Posterior cingulate gyrus (tissue), 11 donors: ENCODE data around the gene FOXB1.

ENCODE experiments used
- DNase-seq, 10 donors: peaks; one replicate each; pipeline versions ENCODE4 v3.0.0 to v3.0.0-alpha.2; 2020 to 2021; ENCODE audit warnings: mixed read lengths in 3 of 10
- intact Hi-C: fragments of 100-400 bp; cut with DNase I; formaldehyde crosslinking; loops from one replicate; pipeline ENCODE4 v1.15.1; 2023

FOXB1 gene

GRCh38 chr15:60012695-60013094, 8.6 kb downstream of the FOXB1 start:
- intact Hi-C loops: no loop called here
- DNase-seq: no peak

DNA sequence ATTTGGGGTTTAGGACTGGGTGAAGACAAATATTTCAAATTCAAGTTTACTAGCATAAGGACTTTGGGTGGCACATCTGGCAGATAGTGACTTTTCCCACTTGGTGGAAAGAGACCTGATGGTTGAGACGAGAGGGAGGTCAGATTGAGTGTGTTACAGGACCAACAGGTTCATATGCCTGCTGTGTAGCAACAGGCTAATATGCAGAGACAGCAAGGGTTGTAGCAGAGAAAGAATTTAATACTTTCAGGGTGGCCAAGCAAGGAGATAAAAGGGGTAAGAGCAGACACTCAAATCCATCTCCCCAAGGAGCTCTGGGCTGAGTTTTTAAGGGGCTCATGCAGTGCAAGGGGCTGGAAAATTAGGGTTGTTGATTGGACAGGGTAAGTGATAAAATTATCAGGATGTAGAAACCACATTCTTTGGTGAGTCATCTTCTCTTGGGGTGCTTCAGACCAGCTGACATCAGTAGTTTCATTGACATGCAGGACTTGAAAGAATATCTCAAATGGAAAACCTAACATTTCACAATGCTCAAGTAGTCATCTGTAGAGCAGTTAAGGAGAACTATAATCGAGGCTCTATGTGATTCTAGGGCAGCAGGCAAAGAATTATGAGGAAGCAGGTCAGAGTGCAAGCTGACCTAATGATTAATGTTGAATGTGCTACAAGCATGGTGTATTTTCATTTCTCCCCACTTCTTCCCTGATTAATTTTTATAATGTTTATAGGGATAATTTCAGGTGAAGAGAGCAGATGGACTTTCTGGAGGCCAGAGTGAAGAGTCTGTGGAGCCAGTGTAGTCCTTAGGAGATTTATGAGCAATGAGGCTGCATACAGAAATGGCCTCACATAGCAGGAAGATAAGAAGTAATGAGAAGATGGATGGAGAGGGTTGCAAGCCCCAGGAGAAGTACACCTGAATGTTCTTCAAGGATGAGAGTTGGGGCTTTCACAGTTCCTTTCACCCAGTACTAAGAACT, 13.7 kb downstream of the FOXB1 start:
- intact Hi-C loops: no loop called here
- DNase-seq: no peak

DNA sequence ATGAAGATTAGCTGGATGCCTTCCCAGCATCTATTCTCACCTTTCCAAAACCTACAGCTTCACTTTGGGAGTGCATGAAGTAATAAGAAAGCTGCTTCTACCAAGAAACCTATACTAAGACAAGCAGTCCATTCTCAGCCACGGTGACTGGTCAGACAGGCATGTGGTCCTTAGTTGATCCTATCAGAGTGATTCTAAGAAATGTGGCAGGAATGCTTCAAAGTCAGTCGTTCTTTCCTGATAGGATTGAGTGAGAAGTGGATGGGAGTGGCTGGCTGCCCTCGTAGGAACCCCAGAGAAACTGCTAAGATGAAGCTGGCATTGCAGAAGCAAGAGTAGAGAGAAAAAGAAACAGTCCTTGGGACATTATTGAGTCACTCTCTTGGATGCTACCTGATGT, 16.6 kb downstream of the FOXB1 start:
- intact Hi-C loops: no loop called here
- no peak for DNase-seq

- intact Hi-C loops: no loop called here
- no peak for DNase-seq
Measured at GRCh38 chr15:60021589-60022378, 17.7 kb downstream of the FOXB1 start.

- no peak for DNase-seq
- intact Hi-C loops: no loop called here
Measured at GRCh38 chr15:60022379-60022741, 18.2 kb downstream of the FOXB1 start.

GRCh38 chr15:60026555-60026954, 22.4 kb downstream of the FOXB1 start:
- no peak for DNase-seq
- intact Hi-C loops: no loop called here

DNA sequence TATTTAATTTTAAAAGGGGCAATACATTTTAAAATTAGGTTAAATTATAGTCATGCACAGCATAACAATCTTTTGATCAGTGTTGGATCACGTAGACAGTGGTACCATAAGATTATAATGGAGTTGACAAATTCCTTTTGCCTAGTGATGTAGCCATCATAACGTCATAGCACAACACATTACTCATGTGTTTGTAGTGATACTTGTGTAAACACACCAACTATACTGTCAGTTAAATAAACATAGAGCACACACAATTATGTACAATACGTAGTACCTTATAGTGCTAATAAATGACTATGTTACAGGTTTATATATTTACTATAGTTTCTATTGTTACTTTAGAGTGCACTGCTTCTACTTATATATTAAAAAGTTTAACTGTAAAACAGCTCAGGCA, 31.2 kb downstream of the FOXB1 start:
- intact Hi-C loops: no loop called here
- no peak for DNase-seq

DNA sequence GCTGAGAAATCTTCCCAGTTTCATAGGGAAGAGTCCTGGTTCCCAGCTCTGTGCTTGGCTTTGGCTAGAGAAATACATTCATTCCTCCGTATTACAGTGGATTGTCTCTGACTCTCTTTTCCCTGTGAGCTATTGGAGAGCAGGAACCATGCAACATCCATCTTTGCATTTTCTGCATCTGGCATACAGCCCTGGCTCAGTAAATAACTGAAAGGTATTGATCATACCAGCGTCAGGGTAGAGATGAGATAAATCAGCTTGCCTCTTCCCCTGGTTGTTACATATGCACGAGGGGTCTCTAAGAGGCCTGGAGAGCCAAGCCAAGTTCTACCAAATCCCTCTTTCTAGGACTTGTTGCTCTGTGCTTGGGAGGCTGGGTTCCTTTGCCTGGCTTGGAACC, 35.2 kb downstream of the FOXB1 start:
- intact Hi-C loops: no loop called here
- no peak for DNase-seq

DNA sequence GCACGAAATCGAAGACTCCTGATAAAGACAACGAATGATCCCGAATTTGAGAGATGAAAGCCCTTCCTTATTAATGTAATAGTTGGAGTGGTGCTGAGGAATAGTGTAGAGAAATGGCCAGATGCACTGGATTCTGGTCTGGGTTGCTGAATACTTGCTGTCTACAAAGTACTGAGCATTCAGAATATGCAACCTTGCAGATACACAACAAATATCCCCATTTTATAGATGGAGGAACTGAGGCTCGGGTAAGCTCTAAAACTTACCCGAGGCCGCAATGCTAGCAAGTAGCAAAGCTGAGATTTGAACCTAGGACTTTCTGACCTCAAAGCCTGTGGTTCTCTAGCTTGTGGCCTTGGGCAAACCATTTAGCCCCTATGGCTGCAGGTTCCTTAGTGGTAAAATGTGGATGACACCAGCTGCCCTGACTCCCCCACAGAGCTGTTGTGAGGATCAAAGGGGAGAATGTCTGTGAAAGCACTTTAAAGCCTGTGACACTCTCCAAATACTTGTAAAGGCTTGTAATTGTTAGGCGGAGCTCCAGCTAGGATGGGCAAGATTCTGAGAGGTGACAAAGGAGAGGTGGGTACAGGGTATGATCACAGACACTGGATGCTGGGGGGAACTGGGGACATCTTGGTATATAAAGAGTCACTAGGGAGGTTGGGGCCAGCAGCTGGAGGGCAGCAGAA, 39.8 kb downstream of the FOXB1 start:
- intact Hi-C loops: no loop called here
- DNase-seq: no peak

DNA sequence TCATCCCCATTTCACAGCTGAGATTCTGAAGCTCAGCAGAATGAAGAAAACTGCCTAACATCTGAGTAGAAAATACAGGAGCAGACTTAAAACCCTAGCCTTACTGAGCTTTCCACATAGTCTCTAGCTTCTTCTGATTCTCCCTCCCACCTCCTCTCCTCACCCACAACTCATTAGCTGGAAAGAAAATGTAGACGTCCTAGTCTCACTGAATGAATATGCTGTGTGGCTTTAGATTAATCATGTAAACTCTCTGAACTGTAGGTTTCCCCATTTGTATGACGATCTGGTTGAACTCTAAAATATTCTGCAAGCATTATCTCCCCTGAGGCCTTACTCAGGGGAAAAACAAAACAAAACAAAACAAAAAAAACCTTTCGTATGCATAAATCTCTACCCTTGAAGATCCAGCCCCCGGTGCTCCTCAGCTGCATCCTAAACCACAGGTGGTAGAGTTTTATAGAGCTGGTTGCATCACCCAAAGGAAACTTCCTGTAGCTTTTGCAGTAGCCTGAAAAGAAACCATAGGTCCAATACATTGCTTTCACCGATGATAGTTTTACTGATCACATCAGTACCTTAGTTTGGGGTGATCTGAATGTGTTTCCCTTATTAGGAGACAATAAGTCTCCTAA, 40.6 kb downstream of the FOXB1 start:
- no peak for DNase-seq
- intact Hi-C loops: no loop called here

- intact Hi-C loops: no loop called here
- DNase-seq: no peak
Measured at GRCh38 chr15:60047701-60048100, 43.6 kb downstream of the FOXB1 start.

GRCh38 chr15:60049948-60050347, 45.8 kb downstream of the FOXB1 start:
- intact Hi-C loops: no loop called here
- DNase-seq: no peak

DNA sequence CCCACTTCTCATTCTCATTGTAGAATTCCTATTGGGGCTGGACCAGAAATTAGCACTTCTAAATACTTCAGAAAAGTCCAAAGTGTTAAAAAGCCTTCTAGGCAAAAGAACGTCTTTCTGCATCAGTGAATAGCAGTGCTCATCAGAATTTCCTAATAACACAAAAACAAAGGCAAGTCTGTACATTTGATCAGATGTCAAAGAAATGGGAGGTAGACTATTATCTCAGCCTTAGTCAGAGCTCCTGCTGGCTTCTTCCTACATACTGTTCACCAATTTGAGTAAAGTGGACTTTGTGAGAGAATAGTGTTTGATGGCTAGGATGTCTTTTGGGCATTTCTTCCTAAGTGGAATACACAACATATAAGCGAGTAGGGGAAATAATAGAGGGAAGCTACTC, 48.7 kb downstream of the FOXB1 start:
- intact Hi-C loops: no loop called here
- DNase-seq: no peak

GRCh38 chr15:60054472-60054871, 50.4 kb downstream of the FOXB1 start:
- DNase-seq: no peak
- intact Hi-C loops: no loop called here
